Pancreas (tissue), 10 donors: ENCODE results near the gene NAA35. TPM values are rescaled to one million over a fixed set of nuclear protein-coding genes. Genes with fewer than 3 reads are reported as not detected.

ENCODE experiments used
- ATAC-seq, 4 donors: fragments of 200-7000 bp; cut with Tn5 transposase; one replicate each; pipeline versions ENCODE4 v1.8.0 to v1.9.1; 2020; ENCODE audit warnings: mild to moderate bottlenecking in 4 of 4, moderate library complexity in 4 of 4
- DNase-seq, 6 donors: peaks; one replicate each; pipeline ENCODE4 v3.0.0-alpha.2; 2020
- FAIRE-seq: peaks from 2 replicates; lab custom pipeline; 2012; peaks lifted over from hg19 to GRCh38; lab: Jason Lieb, UNC
- H3K27ac ChIP-seq, 4 donors: fragments of 200-600 bp; sonication (generic); 1 replicate in 3 of 4; 2 replicates in 1 of 4; pipeline versions ENCODE4 v1.5.0 to v1.8.0; 2020
- H3K27me3 ChIP-seq, 4 donors: fragments of 200-600 bp; one replicate each; pipeline ENCODE4 v1.8.0; 2021
- H3K36me3 ChIP-seq, 3 donors: fragments of 200-600 bp; sonication (generic) in 1 of 3; one replicate each; pipeline versions ENCODE4 v1.5.0 to v1.8.0; 2020 to 2021
- H3K4me1 ChIP-seq, 3 donors: fragments of 200-600 bp; one replicate each; pipeline ENCODE4 v1.8.0; 2021
- H3K4me3 ChIP-seq, 4 donors: fragments of 200-600 bp; sonication (generic) in 2 of 4; one replicate each; pipeline versions ENCODE4 v1.5.0 to v1.8.0; 2020 to 2021
- H3K9me3 ChIP-seq, 4 donors: fragments of 200-600 bp; one replicate each; pipeline ENCODE4 v1.8.0; 2021
- WGBS, 2 donors: extraction: QIAGEN DNeasy Blood & Tissue Kit; methylation state at CpG; one replicate each; pipeline ENCODE4 v1.1.7; 2013; 5-methylcytosine and 5-hydroxymethylcytosine counted together
- intact Hi-C, 3 donors: fragments of 100-400 bp; cut with DNase I; formaldehyde crosslinking; loops; one replicate each; pipeline versions ENCODE4 v1.11.1 to v1.14.2; 2022
- polyA plus RNA-seq, 2 donors: library from polyadenylated mRNA; stranded (reverse); fragments of 200-250 nt; gene quantifications; one replicate each; pipeline ENCODE4 v1.2.3, GENCODE V29; 2013
- total RNA-seq, 6 donors: library from RNA; stranded (reverse); fragmentation: NEBNext Ultra II Directional in 4 of 6; extraction: Animal tissue kit (Norgen Biotek cat#: 25700) in 4 of 6; gene quantifications; one replicate each; pipeline versions ENCODE4 v1.2.1 to v1.2.4, GENCODE V29; 2021 to 2023
- TF ChIP-seq, protein P1 (sequence below), 4 donors: fragments of 200-600 bp; sonication (generic) in 3 of 4; IDR thresholded peaks; one replicate each; pipeline versions ENCODE4 v1.5.0 to v1.8.0; 2021; ENCODE audit warnings: antibody characterized with exemption in 4 of 4
- donor health status: healthy with polysubstance abuse.
- donor health status: DM: no; HTN: no; CAD: no; lungs with moderate emphysema.
- donor health status: DM: no; HTN: no; CAD: no.
- donor health status: control.
- donor health status: control.
- donor health status: Bipolar disorder and iron deficiency.
- donor health status: DM: yes; HTN: yes; CAD: no.
- donor health status: DM: no; HTN: no; CAD: no.
- donor health status: DM: no; HTN: no; CAD: no.
- donor health status: DM: yes; HTN: yes; CAD: no.

NAA35 gene
- total and polyA plus RNA-seq, 8 donors, result 4.1 to 13.8 (median 11.0) TPM

DNA sequence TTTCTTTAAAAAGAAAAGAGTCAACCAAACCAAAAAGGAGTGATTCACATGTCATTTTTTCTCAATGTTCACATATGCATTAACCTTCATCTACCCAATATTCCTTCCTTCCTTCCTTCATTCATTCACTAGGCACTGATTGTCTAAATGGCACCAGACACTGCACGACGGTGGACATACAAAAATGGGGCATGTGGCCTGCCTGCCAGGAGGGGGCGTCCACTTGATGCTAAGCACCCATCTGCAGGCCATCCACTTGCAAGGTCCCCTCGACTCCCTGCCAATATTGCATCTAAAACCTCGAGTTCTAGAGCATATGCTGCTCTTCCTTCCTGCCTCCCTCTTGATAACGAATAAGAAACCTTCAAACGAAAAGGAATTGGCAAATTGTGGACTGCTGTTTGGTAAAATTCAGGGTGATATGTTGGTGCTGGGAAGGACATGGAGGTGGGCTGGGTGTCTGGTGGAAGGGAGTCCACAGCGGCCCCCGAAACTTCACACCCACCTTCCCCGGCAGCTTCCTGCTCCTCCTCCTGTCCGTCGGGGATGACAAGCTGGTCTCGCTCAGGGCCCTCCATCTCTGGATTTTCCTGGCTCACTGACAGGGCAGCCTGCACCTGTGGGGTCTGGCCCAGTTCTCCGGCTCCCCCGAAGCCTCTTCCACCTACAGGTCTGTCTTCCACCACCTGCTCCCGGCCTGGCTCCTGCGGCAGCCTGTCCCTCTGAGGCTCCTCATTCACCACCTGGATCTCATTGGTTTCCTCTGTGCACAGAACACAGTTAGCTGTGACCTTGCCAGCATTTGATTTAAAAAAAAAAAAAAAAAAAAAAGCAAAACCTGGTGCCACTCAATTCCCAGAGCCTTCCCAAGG, 94.2 kb downstream of the NAA35 start:
- ATAC-seq (peak in 3 of 4 donors; percentile 58 to 80 (median 77)), DNase-seq (peak in 3 of 6 donors; percentile 27 to 43 (median 28)), FAIRE-seq (no peak)
- WGBS, 2 donors, result 73 to 80% methylated on average over 17 of the region's 17 CpGs
- H3K4me1 ChIP-seq, result no peaks in the 10 kb centered on the region
- TF ChIP-seq, protein P1, sequence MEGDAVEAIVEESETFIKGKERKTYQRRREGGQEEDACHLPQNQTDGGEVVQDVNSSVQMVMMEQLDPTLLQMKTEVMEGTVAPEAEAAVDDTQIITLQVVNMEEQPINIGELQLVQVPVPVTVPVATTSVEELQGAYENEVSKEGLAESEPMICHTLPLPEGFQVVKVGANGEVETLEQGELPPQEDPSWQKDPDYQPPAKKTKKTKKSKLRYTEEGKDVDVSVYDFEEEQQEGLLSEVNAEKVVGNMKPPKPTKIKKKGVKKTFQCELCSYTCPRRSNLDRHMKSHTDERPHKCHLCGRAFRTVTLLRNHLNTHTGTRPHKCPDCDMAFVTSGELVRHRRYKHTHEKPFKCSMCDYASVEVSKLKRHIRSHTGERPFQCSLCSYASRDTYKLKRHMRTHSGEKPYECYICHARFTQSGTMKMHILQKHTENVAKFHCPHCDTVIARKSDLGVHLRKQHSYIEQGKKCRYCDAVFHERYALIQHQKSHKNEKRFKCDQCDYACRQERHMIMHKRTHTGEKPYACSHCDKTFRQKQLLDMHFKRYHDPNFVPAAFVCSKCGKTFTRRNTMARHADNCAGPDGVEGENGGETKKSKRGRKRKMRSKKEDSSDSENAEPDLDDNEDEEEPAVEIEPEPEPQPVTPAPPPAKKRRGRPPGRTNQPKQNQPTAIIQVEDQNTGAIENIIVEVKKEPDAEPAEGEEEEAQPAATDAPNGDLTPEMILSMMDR (IDR thresholded peaks at IDR 0.05), result peak in 3 of 4 donors; percentile 28 to 43 (median 28)
- H3K4me3 ChIP-seq, result no peak overlapping the region
- no peaks in the 10 kb centered on the region for H3K27me3 ChIP-seq
- H3K9me3 ChIP-seq, result no peaks in the 10 kb centered on the region
- H3K27ac ChIP-seq, result no peak overlapping the region
- intact Hi-C loops, result no loop called here
- H3K36me3 ChIP-seq, result peaks cover 0 to 3% (median 0%) of the 10 kb centered on the region in 3 donors

GRCh38 chr9:86035827-86036440, 95.0 kb downstream of the NAA35 start:
- no peak for DNase-seq

GRCh38 chr9:86036555-86036954, 95.6 kb downstream of the NAA35 start:
- DNase-seq (no peak), FAIRE-seq (no peak), ATAC-seq (no peak)
- Histone ChIP-seq H3K9me3 (no peaks in the 10 kb centered on the region), H3K27ac (no peak overlapping the region), H3K27me3 (no peaks in the 10 kb centered on the region), H3K36me3 (peaks cover 0 to 3% (median 0%) of the 10 kb centered on the region in 3 donors), H3K4me3 (no peak overlapping the region), H3K4me1 (no peaks in the 10 kb centered on the region)
- WGBS, 2 donors, result 96 to 99% methylated on average over 9 of the region's 9 CpGs
- intact Hi-C loops, result no loop called here
- TF ChIP-seq, protein P1 (IDR thresholded peaks at IDR 0.05), result no peak

More at GRCh38 chr9:86035827-86036440, 95.0 kb downstream of the NAA35 start:
- 88 to 94% methylated on average over 15 of the region's 15 CpGs for WGBS, 2 donors
- TF ChIP-seq, protein P1 (IDR thresholded peaks at IDR 0.05), result no peak
- Histone ChIP-seq H3K27me3 (no peaks in the 10 kb centered on the region), H3K27ac (no peak overlapping the region), H3K36me3 (peaks cover 0 to 3% (median 0%) of the 10 kb centered on the region in 3 donors), H3K4me1 (no peaks in the 10 kb centered on the region), H3K4me3 (no peak overlapping the region), H3K9me3 (no peaks in the 10 kb centered on the region)
- FAIRE-seq (no peak), ATAC-seq (no peak)
- intact Hi-C loops, result no loop called here

- H3K27me3 ChIP-seq, result no peaks in the 10 kb centered on the region
- no peaks in the 10 kb centered on the region for H3K4me1 ChIP-seq
- intact Hi-C loops, result no loop called here
- H3K9me3 ChIP-seq, result no peaks in the 10 kb centered on the region
- WGBS, 2 donors, result 91 to 97% methylated on average over 12 of the region's 12 CpGs
- FAIRE-seq (no peak), DNase-seq (no peak), ATAC-seq (no peak)
- no peak overlapping the region for H3K4me3 ChIP-seq
- TF ChIP-seq, protein P1 (IDR thresholded peaks at IDR 0.05), result no peak
- no peaks in the 10 kb centered on the region for H3K36me3 ChIP-seq
- H3K27ac ChIP-seq, result no peak overlapping the region
Observed at GRCh38 chr9:86039991-86040860, 99.3 kb downstream of the NAA35 start.
